ENCODE results near the gene CCL18. TPM values are rescaled to one million over a fixed set of nuclear protein-coding genes. Genes with fewer than 3 reads are reported as not detected.

The CCL18 gene
- total and polyA plus RNA-seq, 10 of the 15 experiments (the other 5 are each of a cell fraction or from before 2014, with no cell fraction given), result 0.26 TPM; not detected in 9

DNA sequence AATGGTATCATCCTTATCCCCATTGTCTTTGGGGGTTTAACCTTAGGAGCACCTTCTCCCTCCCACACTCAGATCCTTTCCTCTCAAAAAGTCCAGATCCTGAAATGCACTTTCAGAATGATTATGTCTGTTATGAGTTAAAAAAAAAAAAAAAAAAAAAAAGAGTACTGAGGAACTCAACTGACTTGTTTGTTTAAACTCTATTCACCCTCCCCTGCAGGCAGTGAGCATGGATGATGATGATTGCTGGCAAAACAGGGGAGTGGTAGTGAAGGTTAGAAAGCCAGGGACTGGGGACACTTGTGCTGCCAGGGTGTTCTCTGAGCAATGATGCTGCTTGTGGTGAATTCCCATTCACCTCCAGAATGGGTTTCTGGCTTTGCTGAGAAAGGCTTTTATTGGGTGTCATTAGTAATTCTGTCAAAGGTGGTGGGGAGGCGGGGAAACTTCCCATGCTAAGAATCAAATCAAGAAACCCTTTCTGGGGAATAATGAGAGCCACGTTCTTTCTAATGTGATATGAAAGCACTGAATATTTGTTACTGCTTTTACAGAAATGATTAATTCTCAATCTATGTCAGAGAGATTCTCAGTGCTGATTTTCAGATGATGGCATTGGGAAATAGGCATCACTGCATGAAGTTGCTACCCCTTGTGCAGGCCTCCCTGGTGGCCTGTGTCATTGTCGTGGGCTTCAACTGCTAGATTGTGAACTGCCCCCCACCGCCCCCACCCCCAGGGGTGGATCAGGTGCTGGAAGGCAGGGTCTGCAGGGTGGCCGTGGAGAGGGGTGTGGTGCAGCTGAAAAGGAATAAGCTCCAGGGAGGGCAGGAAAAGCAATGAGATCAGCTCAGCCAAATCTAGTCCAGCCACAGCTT, 53.7 kb downstream of the CCL18 start (continued):
- TF ChIP-seq PAX8 (IDR thresholded peaks at IDR 0.05), result no peak
- no peak for TF ChIP-seq RB1 (IDR thresholded peaks at IDR 0.05; ENCODE audit: borderline replicate concordance)
- peak; percentile 53; the same call in 1 of the 2 replicates for TF ChIP-seq BCL11A (IDR thresholded peaks at IDR 0.05; ENCODE audit: low read depth, low read length)
- no peak for TF ChIP-seq STAT1 (conservative IDR thresholded peaks at IDR 0.05)
- TF ChIP-seq PAX5 (IDR thresholded peaks at IDR 0.05; ENCODE audit: borderline replicate concordance, low read depth, low read length), result 0 out of 2 replicates have a peak, but pooled peaks have one; percentile 10
- no peak; the same call in 1 of the 2 replicates for TF ChIP-seq BACH1 (IDR thresholded peaks at IDR 0.05; ENCODE audit: borderline replicate concordance)
- TF ChIP-seq, protein P1, sequence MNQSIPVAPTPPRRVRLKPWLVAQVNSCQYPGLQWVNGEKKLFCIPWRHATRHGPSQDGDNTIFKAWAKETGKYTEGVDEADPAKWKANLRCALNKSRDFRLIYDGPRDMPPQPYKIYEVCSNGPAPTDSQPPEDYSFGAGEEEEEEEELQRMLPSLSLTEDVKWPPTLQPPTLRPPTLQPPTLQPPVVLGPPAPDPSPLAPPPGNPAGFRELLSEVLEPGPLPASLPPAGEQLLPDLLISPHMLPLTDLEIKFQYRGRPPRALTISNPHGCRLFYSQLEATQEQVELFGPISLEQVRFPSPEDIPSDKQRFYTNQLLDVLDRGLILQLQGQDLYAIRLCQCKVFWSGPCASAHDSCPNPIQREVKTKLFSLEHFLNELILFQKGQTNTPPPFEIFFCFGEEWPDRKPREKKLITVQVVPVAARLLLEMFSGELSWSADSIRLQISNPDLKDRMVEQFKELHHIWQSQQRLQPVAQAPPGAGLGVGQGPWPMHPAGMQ (IDR thresholded peaks at IDR 0.05; ENCODE audit: borderline replicate concordance), result no peak
- no peak for TF ChIP-seq EZH2 (IDR thresholded peaks at IDR 0.05; ENCODE audit: borderline replicate concordance, control insufficient read depth, low read depth, low read length)
- TF ChIP-seq, protein P2, sequence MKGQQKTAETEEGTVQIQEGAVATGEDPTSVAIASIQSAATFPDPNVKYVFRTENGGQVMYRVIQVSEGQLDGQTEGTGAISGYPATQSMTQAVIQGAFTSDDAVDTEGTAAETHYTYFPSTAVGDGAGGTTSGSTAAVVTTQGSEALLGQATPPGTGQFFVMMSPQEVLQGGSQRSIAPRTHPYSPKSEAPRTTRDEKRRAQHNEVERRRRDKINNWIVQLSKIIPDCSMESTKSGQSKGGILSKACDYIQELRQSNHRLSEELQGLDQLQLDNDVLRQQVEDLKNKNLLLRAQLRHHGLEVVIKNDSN (IDR thresholded peaks at IDR 0.05; ENCODE audit: borderline replicate concordance, extremely low read length, insufficient read depth, low read depth, low read length), result no peak
- no peak for TF ChIP-seq ZZZ3 (IDR thresholded peaks at IDR 0.05; ENCODE audit: control insufficient read depth, insufficient read length, low read depth)
- 0 out of 3 replicates have a peak, but pooled peaks of 1 of the 2 experiments have one; percentile 4 for TF ChIP-seq EGR1 (IDR thresholded peaks at IDR 0.05; ENCODE audit: borderline replicate concordance in 1 of 2, low read depth in 2 of 2, low read length in 2 of 2)
- 0 out of 2 replicates have a peak, but pooled peaks have one; percentile 31 for TF ChIP-seq ZNF217 (IDR thresholded peaks at IDR 0.05)
- TF ChIP-seq ZBED1 (IDR thresholded peaks at IDR 0.05; ENCODE audit: borderline replicate concordance), result peak; percentile 43; the same call in 1 of the 2 replicates
- TF ChIP-seq BHLHE40 (IDR thresholded peaks at IDR 0.05; ENCODE audit: borderline replicate concordance in 1 of 2, low read depth in 2 of 2, low read length in 1 of 2), result peak in 1 of 2 experiments; percentile 62; a peak in 2 of 4 replicates
- no peak for TF ChIP-seq DPF2 (IDR thresholded peaks at IDR 0.05)
- TF ChIP-seq CHD2 (IDR thresholded peaks at IDR 0.05; ENCODE audit: borderline replicate concordance, low read depth, low read length), result no peak
- no peak for TF ChIP-seq MYC (IDR thresholded peaks at IDR 0.05; ENCODE audit: insufficient read depth, insufficient read length, insufficient replicate concordance, low read length, severe bottlenecking)
- TF ChIP-seq CHD1 (IDR thresholded peaks at IDR 0.05; ENCODE audit: low read depth, low read length), result no peak
- TF ChIP-seq EP300 (IDR thresholded peaks at IDR 0.05; ENCODE audit: borderline replicate concordance in 1 of 2, control insufficient read depth in 1 of 2, low read depth in 2 of 2, low read length in 2 of 2), result no peak; a peak in 1 of 4 replicates
- TF ChIP-seq, protein P3, sequence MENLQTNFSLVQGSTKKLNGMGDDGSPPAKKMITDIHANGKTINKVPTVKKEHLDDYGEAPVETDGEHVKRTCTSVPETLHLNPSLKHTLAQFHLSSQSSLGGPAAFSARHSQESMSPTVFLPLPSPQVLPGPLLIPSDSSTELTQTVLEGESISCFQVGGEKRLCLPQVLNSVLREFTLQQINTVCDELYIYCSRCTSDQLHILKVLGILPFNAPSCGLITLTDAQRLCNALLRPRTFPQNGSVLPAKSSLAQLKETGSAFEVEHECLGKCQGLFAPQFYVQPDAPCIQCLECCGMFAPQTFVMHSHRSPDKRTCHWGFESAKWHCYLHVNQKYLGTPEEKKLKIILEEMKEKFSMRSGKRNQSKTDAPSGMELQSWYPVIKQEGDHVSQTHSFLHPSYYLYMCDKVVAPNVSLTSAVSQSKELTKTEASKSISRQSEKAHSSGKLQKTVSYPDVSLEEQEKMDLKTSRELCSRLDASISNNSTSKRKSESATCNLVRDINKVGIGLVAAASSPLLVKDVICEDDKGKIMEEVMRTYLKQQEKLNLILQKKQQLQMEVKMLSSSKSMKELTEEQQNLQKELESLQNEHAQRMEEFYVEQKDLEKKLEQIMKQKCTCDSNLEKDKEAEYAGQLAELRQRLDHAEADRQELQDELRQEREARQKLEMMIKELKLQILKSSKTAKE (IDR thresholded peaks at IDR 0.05; ENCODE audit: low read depth, poor library complexity, severe bottlenecking), result no peak
- no peak for TF ChIP-seq POLR2AphosphoS2 (IDR thresholded peaks at IDR 0.05; ENCODE audit: low read depth, low read length)
- TF ChIP-seq ZNF274 (IDR thresholded peaks at IDR 0.05; ENCODE audit: insufficient read depth, insufficient read length), result no peak
- no peak for TF ChIP-seq FOXK2 (IDR thresholded peaks at IDR 0.05)
- no peak for TF ChIP-seq KDM1A (IDR thresholded peaks at IDR 0.05; ENCODE audit: borderline replicate concordance)
- no peak for TF ChIP-seq WRNIP1 (IDR thresholded peaks at IDR 0.05; ENCODE audit: borderline replicate concordance, low read depth, low read length)
- TF ChIP-seq MTA2 (IDR thresholded peaks at IDR 0.05; ENCODE audit: low read depth), result peak; percentile 82

Data from GM12878 (cell line).